ENCODE results near the gene KCNJ12. TPM values are rescaled to one million over a fixed set of nuclear protein-coding genes. Genes with fewer than 3 reads are reported as not detected.
A peak's percentile ranks its signal among the peaks of the same experiment; 100 is the strongest.

Gene KCNJ12
- total and polyA plus RNA-seq, 2 of the 13 experiments (the other 11 are each of a cell fraction or from before 2014, with no cell fraction given): not detected

- Histone ChIP-seq H3K36me3 (replicated peaks in 1 of 2; ENCODE audit: control insufficient read depth in 1 of 2, insufficient read depth in 2 of 2, low read length in 2 of 2) (no peaks in the 10 kb centered on the region), H3K27me3 (ENCODE audit: control insufficient read depth in 1 of 2, insufficient read depth in 2 of 2, low read length in 2 of 2) (peaks cover 17 to 81% of the 10 kb centered on the region in 2 experiments), H4K20me1 (ENCODE audit: insufficient read depth, low read length) (no peaks in the 10 kb centered on the region), H3K9ac (ENCODE audit: insufficient read depth, low read depth, low read length) (no peak overlapping the region), H3K9me3 (ENCODE audit: low read length) (no peaks in the 10 kb centered on the region), H3K4me3 (replicated peaks in 1 of 3; ENCODE audit: insufficient read depth in 1 of 3, low read depth in 2 of 3, low read length in 3 of 3) (no peak overlapping the region), H2AFZ (ENCODE audit: low read length) (no peak overlapping the region), H3K4me2 (ENCODE audit: low read depth, low read length) (no peak overlapping the region), H3K4me1 (ENCODE audit: insufficient read depth, low read length) (no peaks in the 10 kb centered on the region), H3K27ac (ENCODE audit: extremely low read length, insufficient read depth, low read length) (no peak overlapping the region), H3K79me2 (ENCODE audit: insufficient read depth, low read length) (no peaks in the 10 kb centered on the region)
- POLR2A ChIA-PET: no interaction called here
- no peak for DNase-seq (ENCODE audit: low spot score)
- 20% methylated on average over 5 of the region's 8 CpGs for WGBS (ENCODE audit: low lambda C conversion rate)
- peak; percentile 85 for TF ChIP-seq ZNF629 (CRISPR knock-in tag; conservative IDR thresholded peaks at IDR 0.05)
- no peak for TF ChIP-seq IRF2 (CRISPR knock-in tag; IDR thresholded peaks at IDR 0.05)
- TF ChIP-seq CTCF (CRISPR knock-in tag; IDR thresholded peaks at IDR 0.05): 0 out of 2 replicates have a peak, but pooled peaks have one; percentile 11
- no peak for TF ChIP-seq HOXA3 (CRISPR knock-in tag; IDR thresholded peaks at IDR 0.05)
- no peak for TF ChIP-seq E2F2 (CRISPR knock-in tag; IDR thresholded peaks at IDR 0.05; ENCODE audit: borderline replicate concordance)
- CTCF ChIA-PET (ENCODE audit: low intra/inter-chr PET ratio, low total read pairs): no interaction called here
- intact Hi-C loops (cut with micrococcal nuclease; ENCODE audit: unreplicated experiment): no loop called here
- no peak for ATAC-seq
- BruUV-seq (replicated peaks): no TSS peak
- no peak for FAIRE-seq
- in situ Hi-C loops (cut with HindIII; ENCODE audit: extremely low pct_ligation_motif_present, low pct_unique_long_range_greater_than_20kb): no loop called here
These were observed 1.6 kb upstream of the KCNJ12 start for GRCh38 chr17:21374441-21375161.

Measured in HepG2 (cell line).